ENCODE measurements around the gene NOX5. TPM values are rescaled to one million over a fixed set of nuclear protein-coding genes. Genes with fewer than 3 reads are reported as not detected.

The NOX5 gene
- total RNA-seq, 5 donors from 2014 or later (not counting 1 experiment from before 2014, with no cell fraction given) = 0.10 TPM; not detected in 4

- H3K9me3 ChIP-seq = no peaks in the 10 kb centered on the region
- H3K36me3 ChIP-seq (ENCODE audit: control insufficient read depth in 2 of 2, extremely low read depth in 1 of 2, insufficient read depth in 1 of 2, low read length in 1 of 2) = no peaks in the 10 kb centered on the region
- WGBS (ENCODE audit: insufficient coverage) = 82% methylated on average over 4 of the region's 5 CpGs
- H3K4me3 Mint-ChIP-seq = no peak overlapping the region
- CTCF ChIA-PET = no interaction called here
- H3K9me3 Mint-ChIP-seq = peaks cover 12 to 26% (median 21%) of the 10 kb centered on the region in 3 donors
- DNase-seq = no peak
- H3K27me3 Mint-ChIP-seq = peaks cover 7 to 17% of the 10 kb centered on the region in 2 donors
- H3K27ac ChIP-seq (ENCODE audit: low read length) = no peak overlapping the region
- H3K4me1 ChIP-seq (ENCODE audit: control insufficient read depth in 1 of 2, extremely low read depth in 1 of 2, insufficient read depth in 2 of 2, low read length in 2 of 2) = no peaks in the 10 kb centered on the region
- H3K27me3 ChIP-seq (replicated peaks in 1 of 2; ENCODE audit: control insufficient read depth in 2 of 2, extremely low read depth in 1 of 2, insufficient read depth in 2 of 2, low read length in 1 of 2) = peaks cover 0 to 20% of the 10 kb centered on the region in 2 experiments
- H3K4me3 ChIP-seq (ENCODE audit: control insufficient read depth in 1 of 2, extremely low read depth in 1 of 2, low read length in 1 of 2) = no peak overlapping the region
- POLR2A ChIA-PET = no interaction called here
- H3K27ac Mint-ChIP-seq = no peak overlapping the region
- H3K4me1 Mint-ChIP-seq = no peaks in the 10 kb centered on the region
- peaks cover 3% of the 10 kb centered on the region for H3K36me3 Mint-ChIP-seq
- no peak for ATAC-seq (replicated peaks in 1 of 4)
Measured at GRCh38 chr15:69012761-69013364, 1.6 kb upstream of the NOX5 start.

- Mint-ChIP-seq H3K9me3 (peaks cover 9 to 15% (median 14%) of the 10 kb centered on the region in 3 donors), H3K4me3 (no peak overlapping the region), H3K4me1 (no peaks in the 10 kb centered on the region), H3K27ac (no peak overlapping the region), H3K36me3 (no peaks in the 10 kb centered on the region), H3K27me3 (peaks cover 8 to 19% of the 10 kb centered on the region in 2 donors)
- DNase-seq (no peak), ATAC-seq (replicated peaks in 1 of 4) (no peak)
- CTCF ChIA-PET = interaction anchor here in 1 of 2 donors (0.6 kb wide), 1 partner anchor 332 kb away, joined by 3 read pairs; no protein-coding TSS in a partner anchor
- 100% methylated on average over 2 of the region's 4 CpGs for WGBS (ENCODE audit: insufficient coverage)
- Histone ChIP-seq H3K36me3 (ENCODE audit: control insufficient read depth in 2 of 2, extremely low read depth in 1 of 2, insufficient read depth in 1 of 2, low read length in 1 of 2) (no peaks in the 10 kb centered on the region), H3K27ac (ENCODE audit: low read length) (no peak overlapping the region), H3K9me3 (no peaks in the 10 kb centered on the region), H3K27me3 (replicated peaks in 1 of 2; ENCODE audit: control insufficient read depth in 2 of 2, extremely low read depth in 1 of 2, insufficient read depth in 2 of 2, low read length in 1 of 2) (peaks cover 0 to 24% of the 10 kb centered on the region in 2 experiments), H3K4me1 (ENCODE audit: control insufficient read depth in 1 of 2, extremely low read depth in 1 of 2, insufficient read depth in 2 of 2, low read length in 2 of 2) (no peaks in the 10 kb centered on the region), H3K4me3 (ENCODE audit: control insufficient read depth in 1 of 2, extremely low read depth in 1 of 2, low read length in 1 of 2) (no peak overlapping the region)
- POLR2A ChIA-PET = no interaction called here
Measured at GRCh38 chr15:69013726-69014406, 629 bp upstream of the NOX5 start.

- no peaks in the 10 kb centered on the region for H3K4me1 Mint-ChIP-seq
- Histone ChIP-seq H3K27ac (ENCODE audit: low read length) (no peak overlapping the region), H3K4me3 (ENCODE audit: control insufficient read depth in 1 of 2, extremely low read depth in 1 of 2, low read length in 1 of 2) (no peak overlapping the region), H3K36me3 (ENCODE audit: control insufficient read depth in 2 of 2, extremely low read depth in 1 of 2, insufficient read depth in 1 of 2, low read length in 1 of 2) (no peaks in the 10 kb centered on the region), H3K9me3 (no peaks in the 10 kb centered on the region), H3K27me3 (replicated peaks in 1 of 2; ENCODE audit: control insufficient read depth in 2 of 2, extremely low read depth in 1 of 2, insufficient read depth in 2 of 2, low read length in 1 of 2) (peaks cover 0 to 23% of the 10 kb centered on the region in 2 experiments), H3K4me1 (ENCODE audit: control insufficient read depth in 1 of 2, extremely low read depth in 1 of 2, insufficient read depth in 2 of 2, low read length in 2 of 2) (no peaks in the 10 kb centered on the region)
- 82% methylated on average over 6 of the region's 7 CpGs for WGBS (ENCODE audit: insufficient coverage)
- DNase-seq (no peak), ATAC-seq (replicated peaks in 1 of 4) (no peak)
- H3K36me3 Mint-ChIP-seq = no peaks in the 10 kb centered on the region
- ChIA-PET POLR2A (no interaction called here), CTCF (no interaction called here)
- no peak overlapping the region for H3K4me3 Mint-ChIP-seq
- peaks cover 0 to 2% (median 0%) of the 10 kb centered on the region in 3 donors for H3K9me3 Mint-ChIP-seq
- H3K27ac Mint-ChIP-seq = no peak overlapping the region
- peaks cover 8 to 19% of the 10 kb centered on the region in 2 donors for H3K27me3 Mint-ChIP-seq
Measured at GRCh38 chr15:69015591-69015990, 1.1 kb downstream of the NOX5 start.

GRCh38 chr15:69016021-69016595, 1.6 kb downstream of the NOX5 start:
- Histone ChIP-seq H3K27me3 (replicated peaks in 1 of 2; ENCODE audit: control insufficient read depth in 2 of 2, extremely low read depth in 1 of 2, insufficient read depth in 2 of 2, low read length in 1 of 2) (peaks cover 0 to 19% of the 10 kb centered on the region in 2 experiments), H3K36me3 (ENCODE audit: control insufficient read depth in 2 of 2, extremely low read depth in 1 of 2, insufficient read depth in 1 of 2, low read length in 1 of 2) (no peaks in the 10 kb centered on the region), H3K4me3 (ENCODE audit: control insufficient read depth in 1 of 2, extremely low read depth in 1 of 2, low read length in 1 of 2) (no peak overlapping the region), H3K4me1 (ENCODE audit: control insufficient read depth in 1 of 2, extremely low read depth in 1 of 2, insufficient read depth in 2 of 2, low read length in 2 of 2) (no peaks in the 10 kb centered on the region), H3K27ac (ENCODE audit: low read length) (no peak overlapping the region), H3K9me3 (no peaks in the 10 kb centered on the region)
- no peak for ATAC-seq (replicated peaks in 1 of 4)
- no peak overlapping the region for H3K4me3 Mint-ChIP-seq
- WGBS (ENCODE audit: insufficient coverage) = 93% methylated on average over 2 of the region's 5 CpGs
- H3K27ac Mint-ChIP-seq = no peak overlapping the region
- POLR2A ChIA-PET = no interaction called here
- H3K27me3 Mint-ChIP-seq = peaks cover 8 to 19% of the 10 kb centered on the region in 2 donors
- peaks cover 0 to 2% (median 0%) of the 10 kb centered on the region in 3 donors for H3K9me3 Mint-ChIP-seq
- DNase-seq = no peak
- CTCF ChIA-PET = no interaction called here
- H3K36me3 Mint-ChIP-seq = no peaks in the 10 kb centered on the region
- no peaks in the 10 kb centered on the region for H3K4me1 Mint-ChIP-seq

GRCh38 chr15:69017978-69018377, 3.5 kb downstream of the NOX5 start:
- Mint-ChIP-seq H3K27ac (no peak overlapping the region), H3K27me3 (peaks cover 13 to 16% of the 10 kb centered on the region in 2 donors)
- CTCF ChIA-PET = no interaction called here

GRCh38 chr15:69018951-69019350, 4.5 kb downstream of the NOX5 start:
- WGBS (ENCODE audit: insufficient coverage) = 80% methylated on average over 1 of the region's 6 CpGs
- ATAC-seq (replicated peaks in 1 of 4) (no peak), DNase-seq (no peak)
- Mint-ChIP-seq H3K9me3 (no peaks in the 10 kb centered on the region), H3K4me1 (no peaks in the 10 kb centered on the region), H3K27ac (no peak overlapping the region), H3K4me3 (no peak overlapping the region), H3K27me3 (peaks cover 16% of the 10 kb centered on the region in 2 donors), H3K36me3 (no peaks in the 10 kb centered on the region)
- no peak overlapping the region for H3K27ac ChIP-seq (ENCODE audit: low read length)
- no peaks in the 10 kb centered on the region for H3K36me3 ChIP-seq (ENCODE audit: control insufficient read depth in 2 of 2, extremely low read depth in 1 of 2, insufficient read depth in 1 of 2, low read length in 1 of 2)
- ChIA-PET POLR2A (no interaction called here), CTCF (no interaction called here)
- no peaks in the 10 kb centered on the region for H3K4me1 ChIP-seq (ENCODE audit: control insufficient read depth in 1 of 2, extremely low read depth in 1 of 2, insufficient read depth in 2 of 2, low read length in 2 of 2)
- no peaks in the 10 kb centered on the region for H3K9me3 ChIP-seq
- peaks cover 0 to 19% of the 10 kb centered on the region in 2 experiments for H3K27me3 ChIP-seq (replicated peaks in 1 of 2; ENCODE audit: control insufficient read depth in 2 of 2, extremely low read depth in 1 of 2, insufficient read depth in 2 of 2, low read length in 1 of 2)
- no peak overlapping the region for H3K4me3 ChIP-seq (ENCODE audit: control insufficient read depth in 1 of 2, extremely low read depth in 1 of 2, low read length in 1 of 2)

More at GRCh38 chr15:69017978-69018377, 3.5 kb downstream of the NOX5 start:
- Histone ChIP-seq H3K9me3 (no peaks in the 10 kb centered on the region), H3K4me3 (ENCODE audit: control insufficient read depth in 1 of 2, extremely low read depth in 1 of 2, low read length in 1 of 2) (no peak overlapping the region), H3K27me3 (replicated peaks in 1 of 2; ENCODE audit: control insufficient read depth in 2 of 2, extremely low read depth in 1 of 2, insufficient read depth in 2 of 2, low read length in 1 of 2) (peaks cover 0 to 19% of the 10 kb centered on the region in 2 experiments), H3K36me3 (ENCODE audit: control insufficient read depth in 2 of 2, extremely low read depth in 1 of 2, insufficient read depth in 1 of 2, low read length in 1 of 2) (no peaks in the 10 kb centered on the region), H3K4me1 (ENCODE audit: control insufficient read depth in 1 of 2, extremely low read depth in 1 of 2, insufficient read depth in 2 of 2, low read length in 2 of 2) (no peaks in the 10 kb centered on the region), H3K27ac (ENCODE audit: low read length) (no peak overlapping the region)
- no peaks in the 10 kb centered on the region for H3K4me1 Mint-ChIP-seq
- POLR2A ChIA-PET = no interaction called here
- no peak for DNase-seq
- no peak overlapping the region for H3K4me3 Mint-ChIP-seq
- no peaks in the 10 kb centered on the region for H3K9me3 Mint-ChIP-seq
- 88% methylated on average over 7 of the region's 7 CpGs for WGBS (ENCODE audit: insufficient coverage)
- H3K36me3 Mint-ChIP-seq = no peaks in the 10 kb centered on the region
- ATAC-seq (replicated peaks in 1 of 4) = no peak

Measured in T-cell (primary cell).